ENCODE results near the gene QRSL1.
"Not testable (repeated sequence)": the region's sequence is repeated elsewhere in the genome, so short reads cannot be mapped to it uniquely, and the experiment has no call there.

QRSL1 gene

GRCh38 chr6:106622412-106622811 is 7.0 kb upstream of the QRSL1 start:
- no peak for DNase-seq (ENCODE audit: extremely low read depth in 1 of 2, low read depth in 1 of 2)

DNA sequence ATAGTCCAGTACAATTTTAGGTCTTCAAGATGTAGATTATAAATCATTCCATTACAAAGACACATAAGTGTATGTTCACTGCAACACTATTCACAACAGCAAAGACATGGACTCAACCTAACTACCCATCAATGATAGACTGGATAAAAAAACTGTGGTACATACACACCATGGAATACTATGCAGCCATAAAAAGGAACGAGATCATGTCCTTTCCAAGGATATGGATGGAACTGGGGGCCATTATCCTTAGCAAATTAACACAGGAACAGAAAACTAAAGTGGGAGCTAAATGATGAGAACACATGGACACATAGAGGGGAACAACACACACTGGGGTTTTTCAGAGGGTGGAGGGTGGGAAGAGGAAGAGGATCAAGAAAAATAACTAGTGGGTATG is 6.3 kb upstream of the QRSL1 start:
- no peak for DNase-seq (ENCODE audit: extremely low read depth in 1 of 2, low read depth in 1 of 2)

GRCh38 chr6:106626485-106626884 is 2.9 kb upstream of the QRSL1 start:
- no peak for DNase-seq (ENCODE audit: extremely low read depth in 1 of 2, low read depth in 1 of 2)

DNA sequence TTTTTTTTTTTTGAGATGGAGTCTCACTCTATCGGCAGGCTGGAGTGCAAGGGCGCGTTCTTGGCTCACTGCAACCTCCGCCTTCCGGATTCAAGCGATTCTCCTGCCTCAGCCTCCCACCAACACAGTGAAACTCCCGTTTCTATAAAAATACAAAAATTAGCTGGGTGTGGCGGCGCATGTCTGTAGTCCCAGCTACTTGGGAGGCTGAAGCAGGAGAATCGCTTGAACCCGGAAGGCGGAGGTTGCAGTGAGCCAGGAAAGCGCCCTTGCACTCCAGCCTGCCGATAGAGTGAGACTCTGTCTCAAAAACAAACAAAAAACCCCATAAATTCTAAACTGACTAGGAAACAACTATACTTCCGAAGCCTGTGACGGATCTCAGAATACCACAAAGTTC is 1.6 kb upstream of the QRSL1 start:
- DNase-seq (ENCODE audit: extremely low read depth in 1 of 2, low read depth in 1 of 2), result not testable (repeated sequence)

DNA sequence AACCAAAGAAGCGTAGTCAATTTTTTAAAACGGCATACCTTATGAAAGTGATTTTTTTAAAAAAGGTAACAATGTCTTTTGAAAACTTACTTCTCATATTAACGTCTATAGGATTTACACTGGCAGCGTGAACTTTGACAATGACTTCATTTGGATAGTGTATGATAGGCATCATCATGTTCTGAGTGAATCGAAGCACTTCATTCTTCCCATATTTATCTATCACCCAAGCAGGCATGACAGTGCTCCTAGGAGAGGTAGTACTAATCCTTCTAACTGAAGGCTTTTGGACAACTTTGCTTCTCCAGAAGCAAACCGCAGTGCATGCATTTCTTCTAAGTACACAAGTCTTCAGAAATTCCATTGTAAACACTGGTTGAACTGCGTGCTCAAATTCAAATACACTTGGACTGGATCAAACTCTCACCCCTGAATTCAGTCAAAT is 698 bp upstream of the QRSL1 start:
- DNase-seq (ENCODE audit: extremely low read depth in 1 of 2, low read depth in 1 of 2), result no peak

GRCh38 chr6:106629859-106630163 is 433 bp downstream of the QRSL1 start:
- no peak for DNase-seq (ENCODE audit: extremely low read depth in 1 of 2, low read depth in 1 of 2)

- no peak for DNase-seq (ENCODE audit: extremely low read depth in 1 of 2, low read depth in 1 of 2)
These were observed 988 bp downstream of the QRSL1 start for GRCh38 chr6:106630366-106630765.

- no peak for DNase-seq (ENCODE audit: extremely low read depth in 1 of 2, low read depth in 1 of 2)
These were observed 2.0 kb downstream of the QRSL1 start for GRCh38 chr6:106631346-106631745.

DNA sequence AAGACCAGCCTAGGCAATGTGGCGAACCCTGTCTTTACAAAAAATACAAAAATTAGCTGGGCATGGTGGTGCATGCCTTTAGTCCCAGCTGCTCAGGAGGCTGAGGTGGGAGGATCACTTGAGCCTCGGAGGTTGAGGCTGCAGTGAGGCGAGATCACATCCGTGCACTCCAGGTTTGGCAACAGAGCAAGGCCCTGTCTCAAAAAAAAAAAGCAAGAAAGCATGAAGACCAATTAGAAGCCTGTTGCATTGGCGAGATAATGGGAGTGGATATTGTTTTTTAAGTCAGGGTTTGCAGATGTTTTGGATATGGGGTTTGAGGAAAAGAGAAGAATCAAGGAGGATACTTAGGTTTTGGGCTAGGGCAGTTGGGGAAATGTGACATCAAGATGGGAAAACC is 5.2 kb downstream of the QRSL1 start:
- DNase-seq (ENCODE audit: extremely low read depth in 1 of 2, low read depth in 1 of 2), result no peak

GRCh38 chr6:106637051-106637716 is 7.8 kb downstream of the QRSL1 start:
- DNase-seq (ENCODE audit: extremely low read depth in 1 of 2, low read depth in 1 of 2), result no peak

DNA sequence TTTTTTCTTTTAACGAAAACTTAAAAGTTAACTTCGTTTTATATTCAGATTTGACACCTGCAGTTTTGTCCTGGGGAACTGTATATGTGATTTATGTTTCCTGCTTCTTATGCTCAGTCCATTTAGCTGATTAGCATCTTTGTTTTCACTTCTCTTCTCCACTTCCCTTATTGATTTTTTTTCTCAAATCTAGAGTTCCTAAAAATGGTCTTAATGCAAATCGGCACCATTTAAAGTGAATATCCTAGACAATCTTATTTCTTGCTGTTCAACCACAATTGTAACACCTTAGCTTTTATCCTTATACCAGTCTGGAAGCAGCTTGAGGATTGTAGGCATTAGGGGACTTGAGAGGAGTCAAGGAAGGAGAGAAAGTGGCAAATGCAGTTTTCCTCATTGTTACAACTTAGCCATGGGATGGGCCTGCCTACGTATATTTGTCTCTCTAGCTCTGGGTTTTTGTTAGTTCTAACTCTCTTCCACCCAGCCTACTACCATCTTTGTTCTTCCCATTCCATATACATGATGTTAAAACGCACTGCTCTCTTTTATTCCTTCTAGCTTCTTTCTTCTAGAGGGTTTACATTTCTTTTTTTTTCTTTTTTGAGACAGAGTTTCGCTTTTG is 8.5 kb downstream of the QRSL1 start:
- no peak for DNase-seq (ENCODE audit: extremely low read depth in 1 of 2, low read depth in 1 of 2)

- no peak for DNase-seq (ENCODE audit: extremely low read depth in 1 of 2, low read depth in 1 of 2)
These were observed 10.4 kb downstream of the QRSL1 start for GRCh38 chr6:106639812-106640211.

DNA sequence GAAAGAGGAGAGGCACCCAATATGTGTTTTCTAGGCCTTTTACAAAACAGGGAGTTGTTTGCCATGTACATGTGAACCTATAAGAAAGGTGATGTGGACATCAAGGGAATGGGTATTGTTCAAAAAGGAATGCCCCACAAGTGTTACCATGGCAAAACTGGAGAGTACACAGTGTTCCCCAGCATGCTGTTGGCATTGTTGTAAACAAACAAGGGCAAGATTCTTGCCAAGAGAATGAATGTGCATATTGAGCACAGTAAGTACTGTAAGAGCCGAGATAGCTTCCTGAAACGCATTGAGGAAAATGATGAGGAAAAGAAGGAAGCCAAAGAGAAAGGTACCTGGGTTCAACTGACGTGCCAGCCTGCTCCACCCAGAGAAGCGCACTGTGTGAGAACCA is 13.1 kb downstream of the QRSL1 start:
- DNase-seq (ENCODE audit: extremely low read depth in 1 of 2, low read depth in 1 of 2), result no peak

DNA sequence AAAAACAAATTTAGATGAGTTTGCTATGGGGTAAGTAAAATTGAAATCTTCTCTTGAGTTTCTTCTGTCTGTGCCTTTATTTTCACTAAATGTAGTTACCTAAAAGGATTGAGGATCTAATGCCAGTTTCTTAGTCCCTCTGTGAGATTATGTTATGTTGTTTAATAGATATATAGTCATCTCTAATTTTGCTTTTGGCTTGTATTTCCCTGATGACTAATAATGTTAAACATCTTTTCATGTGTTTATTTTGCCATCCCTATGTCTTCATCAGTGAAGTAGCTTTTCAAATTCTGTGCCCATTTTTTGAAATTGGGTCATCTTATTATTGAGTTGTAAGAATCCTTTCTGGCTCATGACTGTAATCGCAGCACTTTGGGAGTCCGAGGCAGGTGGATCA is 13.7 kb downstream of the QRSL1 start:
- DNase-seq (ENCODE audit: extremely low read depth in 1 of 2, low read depth in 1 of 2), result no peak

DNA sequence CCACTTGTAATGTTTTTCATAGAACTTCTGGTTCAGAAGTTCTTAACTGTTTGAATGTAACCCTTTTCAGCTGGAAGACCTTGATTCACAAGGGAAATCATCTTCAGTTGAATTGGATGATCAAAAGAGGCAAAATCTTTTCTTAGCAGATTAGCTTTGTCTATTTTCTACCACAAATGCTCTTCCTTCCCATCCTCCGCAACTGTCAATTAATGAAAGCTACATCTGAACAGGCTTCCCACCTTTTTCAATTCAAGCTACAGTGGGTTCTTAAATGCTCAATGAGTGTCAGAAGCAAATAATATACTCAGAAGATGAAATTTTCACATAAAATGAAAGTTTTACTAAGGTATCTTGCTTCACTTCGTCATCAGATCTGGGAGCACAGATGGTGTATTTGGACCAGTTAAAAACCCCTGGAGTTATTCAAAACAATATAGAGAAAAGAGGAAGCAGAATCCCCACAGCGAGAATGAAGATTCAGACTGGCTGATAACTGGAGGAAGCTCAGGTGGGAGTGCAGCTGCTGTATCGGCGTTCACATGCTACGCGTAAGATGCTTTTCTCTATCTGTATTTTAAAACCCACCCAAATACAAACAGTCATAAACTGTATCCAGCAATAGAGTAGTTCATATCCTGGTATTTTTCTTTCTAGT is 19.4 kb downstream of the QRSL1 start:
- DNase-seq (ENCODE audit: extremely low read depth in 1 of 2, low read depth in 1 of 2), result no peak

GRCh38 chr6:106658469-106658868 is 29.1 kb downstream of the QRSL1 start:
- DNase-seq (ENCODE audit: extremely low read depth in 1 of 2, low read depth in 1 of 2), result no peak

- DNase-seq (ENCODE audit: extremely low read depth in 1 of 2, low read depth in 1 of 2), result no peak
These were observed 30.5 kb downstream of the QRSL1 start for GRCh38 chr6:106659859-106660258.

DNA sequence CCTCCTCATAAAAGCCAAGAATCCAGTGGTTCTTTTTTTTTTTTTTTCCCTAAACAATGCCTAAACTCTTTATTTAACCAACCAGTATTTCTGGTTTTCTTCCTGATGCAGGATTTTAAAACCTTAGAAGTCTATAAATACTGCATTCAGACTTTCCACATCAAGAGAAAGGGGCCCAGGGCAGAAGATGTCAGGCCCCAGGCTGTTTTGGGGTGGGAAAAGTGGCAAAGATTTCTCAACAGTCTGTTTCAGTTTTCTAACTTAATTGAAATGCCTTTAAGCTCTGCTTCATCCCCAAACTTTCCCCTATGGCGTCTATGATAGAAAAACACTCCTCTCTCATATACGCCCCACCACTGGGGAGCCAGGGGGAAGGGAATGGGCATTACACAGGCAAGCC is 33.1 kb downstream of the QRSL1 start:
- DNase-seq (ENCODE audit: extremely low read depth in 1 of 2, low read depth in 1 of 2), result no peak

DNA sequence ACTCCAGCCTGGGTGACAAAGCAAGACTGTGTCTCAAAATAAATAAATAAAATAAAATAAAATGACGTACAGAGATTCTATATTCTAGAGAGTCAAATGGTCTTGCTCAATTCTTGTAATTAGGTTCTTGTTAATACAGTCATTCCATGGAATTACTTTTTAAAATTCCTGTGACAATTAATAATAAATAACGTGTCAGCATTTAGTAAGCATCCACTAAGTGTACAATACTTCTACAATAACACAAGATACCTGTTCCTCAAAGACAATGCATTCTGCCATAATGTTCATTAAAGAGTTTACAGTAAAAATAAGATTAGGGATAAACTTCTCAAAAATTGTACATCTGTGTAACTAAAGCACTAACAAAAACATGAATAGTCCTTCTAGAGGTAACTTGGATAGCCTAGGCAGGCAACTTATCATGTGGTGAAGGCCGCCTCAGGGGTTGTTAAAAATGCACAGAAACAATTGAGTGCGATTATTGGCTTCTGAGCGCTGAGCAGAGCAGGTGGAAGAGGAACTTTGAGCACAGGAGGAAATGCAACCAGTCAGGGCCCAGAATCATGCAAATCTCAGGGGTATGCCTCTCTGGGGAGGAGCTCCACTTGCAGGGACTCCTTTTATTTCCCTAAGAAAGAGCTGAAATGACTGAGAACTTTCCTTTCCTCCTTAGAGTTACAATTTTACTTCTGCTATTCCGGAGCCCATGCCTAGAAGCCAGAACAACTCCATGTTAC is 37.1 kb downstream of the QRSL1 start:
- DNase-seq (ENCODE audit: extremely low read depth in 1 of 2, low read depth in 1 of 2), result no peak

GRCh38 chr6:106667022-106667402 is 37.6 kb downstream of the QRSL1 start:
- DNase-seq (ENCODE audit: extremely low read depth in 1 of 2, low read depth in 1 of 2), result no peak

DNA sequence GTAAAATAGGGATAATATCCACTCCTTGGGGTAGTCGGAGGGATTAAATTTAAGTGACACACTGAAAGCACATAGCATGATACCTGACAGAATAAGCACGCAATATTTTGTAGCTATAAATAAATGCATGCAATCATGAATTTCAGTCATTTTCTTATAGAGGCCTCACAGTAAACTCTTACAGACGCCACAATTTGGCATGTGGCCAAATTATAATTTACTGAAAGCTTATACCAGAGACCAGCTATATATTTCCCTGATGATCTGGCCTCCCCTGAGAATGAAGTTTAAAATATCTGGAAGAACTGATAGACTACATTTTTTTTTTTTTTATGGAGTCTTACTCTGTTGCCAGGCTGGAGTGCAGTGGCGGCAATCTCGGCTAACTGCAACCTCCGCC is 40.9 kb downstream of the QRSL1 start:
- DNase-seq (ENCODE audit: extremely low read depth in 1 of 2, low read depth in 1 of 2), result no peak

DNA sequence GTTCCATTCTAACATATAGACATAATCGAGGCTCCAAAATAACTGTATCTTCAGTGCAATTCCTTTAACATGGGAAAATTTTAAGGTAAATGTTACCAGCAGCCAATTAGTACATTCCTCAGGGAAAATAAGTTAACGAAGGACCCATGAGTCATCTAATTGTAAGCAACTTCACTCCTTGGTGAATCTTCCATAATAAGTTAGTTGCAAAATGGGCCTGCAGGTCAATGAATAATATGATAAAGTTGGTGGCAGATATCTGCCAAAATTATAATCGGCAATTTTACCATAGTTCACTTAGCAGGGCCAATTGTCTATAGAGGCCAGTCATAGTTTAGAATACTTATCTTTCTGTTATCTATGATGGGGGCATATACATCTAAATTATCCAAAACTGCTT is 42.3 kb downstream of the QRSL1 start:
- DNase-seq (ENCODE audit: extremely low read depth in 1 of 2, low read depth in 1 of 2), result no peak

Data from stimulated activated CD8-positive, alpha-beta memory T cell treated with anti-CD3 and anti-CD28 coated beads, Interleukin-7, amount 100 ng/mL, for 48 hours (primary cell).